HK-2 (cell line): Measurements from ENCODE around the gene TGFBR1.

ENCODE experiments used
- DNase-seq: peaks from one replicate; pipeline ENCODE4 v3.0.0-alpha.2; 2018; ENCODE audit not compliant: unreplicated experiment

The TGFBR1 gene

GRCh38 chr9:99104459-99105151 is at the start of gene TGFBR1:
Gene TGFBR1, plus strand, starts transcription at chr9:99105113. Its CDS starts 93 bp downstream, at chr9:99105206.
- peak; percentile 91 for DNase-seq

DNA sequence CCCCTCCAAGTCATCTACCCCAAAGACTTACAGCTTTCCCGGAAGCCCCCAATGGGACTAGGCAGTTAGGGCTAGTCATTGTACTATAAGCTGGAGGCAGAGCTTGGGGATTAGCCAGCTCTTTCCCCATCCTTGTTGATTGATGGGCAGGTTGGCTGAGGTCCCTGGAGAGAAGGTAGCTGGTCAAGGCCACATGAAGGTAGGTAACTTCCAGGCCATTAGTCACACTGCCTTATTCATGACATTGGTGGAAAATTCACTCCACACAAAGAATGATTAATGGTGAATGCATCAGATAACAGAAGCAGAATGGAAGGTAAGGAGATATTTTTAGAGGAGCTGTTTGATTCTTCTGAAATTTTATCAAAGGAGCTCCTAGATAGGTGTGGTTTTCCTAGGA is 49.5 kb upstream of the TGFBR1 start:
- no peak for DNase-seq

- DNase-seq = no peak
Measured at GRCh38 chr9:99056186-99056585, 48.7 kb upstream of the TGFBR1 start.

DNA sequence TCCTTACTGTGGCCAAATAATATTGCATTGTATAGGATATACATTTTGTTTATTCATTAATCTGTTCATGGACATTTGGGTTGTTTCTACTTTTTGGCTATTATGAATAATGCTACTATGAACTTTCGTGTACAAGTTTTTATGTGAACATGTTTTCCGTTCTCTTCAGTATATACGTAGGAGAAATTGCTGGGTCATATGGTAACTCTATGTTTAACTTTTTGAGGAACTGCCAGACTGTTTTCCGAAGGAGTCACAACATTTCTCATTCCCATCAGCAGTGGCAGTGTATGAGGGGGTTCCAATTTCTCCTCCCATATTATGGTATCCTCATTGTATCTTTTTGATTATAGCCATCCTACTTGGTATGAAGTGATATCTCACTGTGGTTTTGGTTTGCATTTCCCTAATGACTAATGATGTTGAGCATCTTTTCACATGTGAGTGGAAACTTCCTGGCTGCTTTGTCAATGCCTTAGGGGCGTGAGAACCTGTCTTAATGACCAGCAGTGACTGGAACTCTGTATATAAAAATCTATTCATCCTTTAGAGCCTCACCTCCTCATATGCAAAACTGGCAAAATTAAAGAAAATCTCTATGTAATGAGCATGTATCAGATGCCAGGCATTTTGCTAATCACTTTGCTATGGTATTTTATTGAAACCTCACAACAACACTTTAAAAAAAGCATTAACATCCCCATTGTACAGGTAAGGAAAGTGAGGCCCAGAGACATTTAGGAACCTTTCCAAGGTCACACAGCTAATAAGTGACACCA is 47.8 kb upstream of the TGFBR1 start:
- no peak for DNase-seq

- peak; percentile 29 for DNase-seq
Measured at GRCh38 chr9:99057665-99058625, 47.0 kb upstream of the TGFBR1 start.

GRCh38 chr9:99058964-99059921 is 45.7 kb upstream of the TGFBR1 start:
- no peak for DNase-seq

GRCh38 chr9:99060621-99061020 is 44.3 kb upstream of the TGFBR1 start:
- no peak for DNase-seq

DNA sequence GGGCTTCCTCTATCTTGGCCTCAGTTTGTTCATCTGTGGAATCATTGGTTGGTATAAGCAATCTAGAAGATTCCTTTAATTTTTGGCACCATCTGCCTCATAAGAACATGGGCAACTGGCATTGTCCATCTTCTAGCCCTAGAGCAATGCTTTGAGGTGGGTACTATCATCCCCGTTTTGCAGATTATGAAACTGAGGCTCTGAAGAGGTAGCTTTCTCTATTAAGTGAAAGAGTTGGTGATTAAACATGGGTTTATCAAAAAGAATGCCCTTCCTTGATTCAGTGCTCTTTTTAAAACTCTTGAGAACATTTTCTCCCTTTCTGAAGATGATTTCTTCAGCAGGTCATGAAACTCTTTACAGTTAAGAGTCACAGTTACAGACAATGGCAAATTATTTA is 42.4 kb upstream of the TGFBR1 start:
- no peak for DNase-seq

DNA sequence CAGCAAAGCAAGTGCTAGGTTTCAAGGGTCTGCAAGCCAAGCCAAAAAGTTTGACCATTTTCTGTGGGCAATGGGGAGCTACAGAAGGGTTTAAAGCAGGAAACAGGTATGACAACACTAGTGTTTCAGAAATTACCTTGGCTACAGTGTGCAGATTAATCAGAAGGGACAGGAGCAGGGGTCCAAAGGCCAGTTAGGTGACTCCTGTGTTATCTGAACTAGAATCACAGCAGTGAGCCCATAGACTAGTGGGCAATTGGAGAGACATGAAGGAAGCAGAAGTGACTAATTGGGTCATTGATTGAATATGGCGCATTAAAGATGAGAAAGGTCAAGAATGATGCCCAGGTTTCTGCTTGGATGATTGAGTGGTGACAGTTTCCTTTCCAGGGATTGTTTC is 41.4 kb upstream of the TGFBR1 start:
- DNase-seq = no peak

DNA sequence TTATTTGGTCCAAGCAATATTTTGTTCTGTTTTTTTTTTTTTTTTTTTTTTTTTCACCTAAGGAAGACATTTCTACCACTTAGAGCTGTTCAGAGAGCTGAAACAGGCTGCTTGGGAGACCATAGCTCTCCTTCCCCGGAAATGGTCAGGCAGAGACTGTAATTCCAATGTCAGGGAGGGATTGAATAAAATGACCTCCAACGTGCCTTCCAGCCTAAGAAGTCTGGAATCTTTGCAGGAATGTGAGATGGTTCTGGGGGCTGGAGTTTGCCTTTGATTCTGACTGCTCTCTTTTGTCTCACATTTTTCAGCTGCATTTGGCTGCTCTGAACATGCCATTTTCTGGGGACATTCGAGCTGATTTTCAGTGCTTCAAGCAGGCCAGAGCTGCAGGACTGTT is 38.3 kb upstream of the TGFBR1 start:
- DNase-seq = no peak

GRCh38 chr9:99069075-99069474 is 35.8 kb upstream of the TGFBR1 start:
- no peak for DNase-seq

GRCh38 chr9:99069546-99069945 is 35.4 kb upstream of the TGFBR1 start:
- DNase-seq = no peak

GRCh38 chr9:99070681-99071080 is 34.2 kb upstream of the TGFBR1 start:
- no peak for DNase-seq

DNA sequence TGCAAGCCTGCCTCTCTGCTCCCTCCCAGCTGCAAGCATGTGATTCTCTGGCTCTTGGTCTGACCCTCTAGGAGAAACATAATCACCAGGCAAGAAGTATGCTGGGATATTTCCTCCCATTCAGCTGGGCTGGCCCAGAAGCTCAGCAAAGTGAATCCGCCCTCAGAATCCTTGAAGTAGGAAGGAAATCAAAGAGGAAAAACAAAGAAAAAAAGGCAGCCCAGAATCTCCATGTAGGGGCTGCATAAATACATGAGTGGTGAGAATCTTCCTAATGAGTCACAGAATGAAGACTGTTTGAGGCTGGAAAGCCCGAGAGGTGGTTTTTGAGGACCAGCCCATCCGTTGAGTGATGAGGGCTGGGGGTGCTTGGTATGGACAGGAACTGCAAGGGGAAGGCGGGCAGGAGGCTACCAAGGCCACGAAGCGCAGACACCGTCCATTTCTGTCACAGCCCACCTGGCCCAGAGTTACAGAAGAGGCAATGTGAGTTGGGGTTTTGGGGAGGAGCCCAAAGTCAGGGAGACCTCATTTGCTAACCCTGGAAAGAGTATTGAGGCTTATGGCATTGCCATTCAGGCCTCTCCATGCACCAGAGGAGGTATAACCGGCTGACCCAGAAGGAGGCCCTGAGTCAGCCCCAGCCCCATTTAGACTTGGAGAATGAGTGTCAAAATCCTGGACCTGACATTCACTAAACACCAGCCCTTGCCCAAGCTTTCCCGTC is 33.4 kb upstream of the TGFBR1 start:
- no peak for DNase-seq

DNA sequence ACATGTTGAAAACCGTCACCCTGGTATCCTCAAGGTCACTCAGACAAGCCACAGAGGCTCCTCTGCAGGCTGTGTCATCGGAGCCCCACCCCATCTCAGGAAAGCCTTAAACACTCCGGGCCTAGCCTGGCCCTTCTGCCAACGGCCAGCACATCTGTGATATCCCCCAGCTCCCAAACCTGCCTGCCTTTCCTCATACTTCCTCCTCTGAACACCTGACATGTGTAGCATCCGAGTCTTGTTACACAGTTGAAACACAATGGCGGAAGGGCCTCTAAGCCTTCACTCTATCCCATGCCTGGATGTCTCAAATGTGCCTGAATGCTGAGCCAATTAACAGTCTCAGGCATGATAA is 32.9 kb upstream of the TGFBR1 start:
- DNase-seq = no peak

- DNase-seq = no peak
Measured at GRCh38 chr9:99073347-99073746, 31.6 kb upstream of the TGFBR1 start.

DNA sequence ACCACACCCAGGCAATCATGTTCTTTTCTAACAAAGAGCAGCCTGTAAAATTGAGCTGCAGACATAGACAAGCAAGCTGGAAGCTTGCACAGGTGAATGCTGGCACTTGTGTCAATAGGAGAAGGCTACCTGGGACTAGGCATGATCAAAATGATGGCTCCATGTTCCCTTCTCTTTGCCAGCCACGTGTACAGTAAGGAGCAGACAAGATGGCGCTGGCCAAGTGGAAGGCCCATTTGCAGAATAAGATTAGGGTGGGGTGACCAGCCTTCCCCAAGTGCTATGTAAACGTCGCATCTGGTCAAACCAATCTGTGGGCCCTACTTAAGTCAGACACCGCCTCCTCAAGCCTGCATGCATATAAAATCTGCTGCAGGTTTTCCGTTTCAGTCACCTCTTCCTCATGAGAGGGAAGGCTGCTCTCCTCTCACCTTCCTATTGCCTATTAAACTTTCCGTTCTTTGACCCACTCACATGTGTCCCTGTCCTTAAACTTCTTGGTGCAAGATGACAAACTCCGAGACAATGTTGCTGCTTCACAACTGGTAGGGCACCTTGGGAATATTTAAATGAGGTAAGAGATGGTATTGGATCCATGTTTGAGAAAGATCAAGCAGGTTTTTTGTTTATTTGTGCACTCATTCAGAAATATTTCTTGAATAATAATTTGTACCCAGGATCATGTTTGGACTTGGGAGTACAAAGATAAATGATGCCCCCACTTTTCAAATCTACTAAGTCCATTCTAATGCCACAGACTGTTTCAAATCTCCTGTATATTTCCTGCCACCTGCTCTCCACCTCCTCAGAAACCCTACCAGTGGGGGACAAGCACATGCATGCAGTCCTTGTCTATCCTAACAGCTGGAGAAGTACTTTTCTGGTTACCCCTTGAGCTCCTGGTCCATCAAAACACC is 30.7 kb upstream of the TGFBR1 start:
- no peak for DNase-seq

- DNase-seq = no peak
Measured at GRCh38 chr9:99074902-99075245, 30.0 kb upstream of the TGFBR1 start.

GRCh38 chr9:99075246-99075912 is 29.5 kb upstream of the TGFBR1 start:
- no peak for DNase-seq
